HG02759 (cell line): ENCODE results near the gene TTC33.
"Not testable (repeated sequence)": the region's sequence is repeated elsewhere in the genome, so short reads cannot be mapped to it uniquely, and the experiment has no call there.

Experiments
- ATAC-seq: cut with Tn5 transposase; IDR thresholded peaks from one replicate; pipeline ENCODE4 v1.9.1; 2021; ENCODE audit warnings: mild to moderate bottlenecking, moderate library complexity; ENCODE audit not compliant: unreplicated experiment

Gene TTC33

GRCh38 chr5:40572937-40573336 lies 182.8 kb downstream of the TTC33 start:
- ATAC-seq: no peak

- no peak for ATAC-seq
Measured at GRCh38 chr5:40572391-40572790, 183.4 kb downstream of the TTC33 start.

- no peak for ATAC-seq
Measured at GRCh38 chr5:40571729-40572128, 184.0 kb downstream of the TTC33 start.

GRCh38 chr5:40570408-40571129 lies 185.2 kb downstream of the TTC33 start:
- peak; percentile 93 for ATAC-seq

- ATAC-seq: no peak
Measured at GRCh38 chr5:40569546-40570270, 186.1 kb downstream of the TTC33 start.

GRCh38 chr5:40568548-40568947 lies 187.2 kb downstream of the TTC33 start:
- no peak for ATAC-seq

- ATAC-seq: not testable (repeated sequence)
Measured at GRCh38 chr5:40563173-40563572, 192.6 kb downstream of the TTC33 start.

- ATAC-seq: no peak
Measured at GRCh38 chr5:40560474-40561110, 195.2 kb downstream of the TTC33 start.

GRCh38 chr5:40559306-40559705 lies 196.5 kb downstream of the TTC33 start:
- ATAC-seq: no peak

GRCh38 chr5:40557501-40557900 lies 198.3 kb downstream of the TTC33 start:
- no peak for ATAC-seq

GRCh38 chr5:40556811-40557210 lies 198.9 kb downstream of the TTC33 start:
- ATAC-seq: no peak

- ATAC-seq: no peak
Measured at GRCh38 chr5:40555886-40556285, 199.9 kb downstream of the TTC33 start.

- no peak for ATAC-seq
Measured at GRCh38 chr5:40554813-40555212, 200.9 kb downstream of the TTC33 start.

GRCh38 chr5:40554054-40554453 lies 201.7 kb downstream of the TTC33 start:
- no peak for ATAC-seq

- no peak for ATAC-seq
Measured at GRCh38 chr5:40552981-40553380, 202.8 kb downstream of the TTC33 start.

- ATAC-seq: no peak
Measured at GRCh38 chr5:40551496-40552491, 204.0 kb downstream of the TTC33 start.

- no peak for ATAC-seq
Measured at GRCh38 chr5:40550481-40550880, 205.3 kb downstream of the TTC33 start.

GRCh38 chr5:40549616-40550015 lies 206.1 kb downstream of the TTC33 start:
- ATAC-seq: no peak

- ATAC-seq: no peak
Measured at GRCh38 chr5:40547994-40548575, 207.7 kb downstream of the TTC33 start.

GRCh38 chr5:40547557-40547956 lies 208.2 kb downstream of the TTC33 start:
- no peak for ATAC-seq
